ENCODE measurements around the gene GNA12. TPM values are rescaled to one million over a fixed set of nuclear protein-coding genes. Genes with fewer than 3 reads are reported as not detected.
A peak's percentile ranks its signal among the peaks of the same experiment; 100 is the strongest.

Gene GNA12
- total RNA-seq, 1 experiment from 2014 or later: 11.2 TPM

DNA sequence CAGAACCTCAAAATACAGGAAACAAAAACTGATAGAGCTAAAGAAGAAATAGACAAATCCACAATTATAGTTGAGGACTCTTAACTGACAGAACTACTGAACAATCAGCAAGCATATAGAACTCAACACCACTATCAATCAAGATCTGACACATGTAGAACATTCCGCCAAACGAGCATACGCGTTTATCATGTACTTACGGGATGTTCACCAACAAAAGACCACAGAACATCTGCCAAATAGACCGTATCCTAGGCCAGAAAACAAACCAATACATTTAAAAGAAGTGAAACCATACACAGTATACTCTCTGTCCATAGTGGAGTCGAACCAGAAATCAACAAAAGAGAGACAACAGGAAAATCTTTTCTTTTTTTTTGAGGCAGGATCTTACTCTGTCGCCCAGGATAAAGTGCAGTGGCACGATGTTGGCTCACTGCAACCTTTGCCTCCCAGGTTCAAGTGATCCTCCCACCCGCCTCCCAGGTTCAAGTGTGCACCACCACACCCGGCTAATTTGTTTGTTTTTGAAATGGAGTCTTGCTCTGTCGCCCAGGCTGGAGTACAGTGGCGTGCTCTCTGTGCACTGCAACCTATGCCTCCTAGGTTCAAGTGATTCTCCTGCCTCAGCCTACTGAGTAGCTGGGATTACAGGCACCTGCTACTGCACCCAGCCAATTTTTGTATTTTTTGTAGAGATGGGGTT lies 5.1 kb downstream of the GNA12 start:
- DNase-seq (ENCODE audit: low spot score): no peak

DNA sequence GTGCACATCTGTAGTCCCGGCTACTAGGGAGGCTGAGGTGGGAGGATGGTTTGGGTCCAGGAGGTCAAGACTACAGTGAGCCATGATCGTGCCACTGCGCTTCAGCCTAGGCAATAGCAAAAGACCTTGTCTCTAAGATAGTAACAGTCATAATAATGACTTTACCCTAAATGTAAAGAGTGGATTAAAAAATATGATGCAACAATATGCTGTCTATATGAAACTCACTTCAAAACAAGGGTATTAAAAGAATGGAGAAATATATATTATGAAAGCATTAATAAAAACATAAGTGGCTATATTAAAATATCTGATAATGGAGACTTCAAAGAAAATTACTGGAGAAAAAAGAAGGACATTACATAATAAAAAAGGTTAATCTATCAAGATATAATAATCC lies 5.7 kb downstream of the GNA12 start:
- DNase-seq (ENCODE audit: low spot score): no peak

DNA sequence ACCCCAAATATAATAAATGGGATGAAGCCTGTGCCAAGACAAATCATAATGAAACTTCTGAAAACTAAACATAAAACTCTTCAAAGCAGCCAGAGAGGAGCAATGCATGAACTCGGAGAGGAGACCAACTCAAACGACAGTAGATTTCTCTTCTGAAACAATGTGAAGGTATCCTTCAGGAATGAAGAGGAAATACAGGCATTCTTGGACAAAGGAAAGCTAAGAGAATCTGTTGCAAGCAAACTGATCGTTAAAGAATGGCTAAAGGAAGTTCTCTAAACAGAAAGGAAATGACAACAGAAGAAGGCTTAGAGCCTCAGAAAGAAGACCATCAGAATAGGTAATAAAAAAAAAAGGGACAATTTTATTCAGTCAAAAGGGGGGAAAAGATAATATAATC lies 6.6 kb downstream of the GNA12 start:
- no peak for DNase-seq (ENCODE audit: low spot score)

- DNase-seq (ENCODE audit: low spot score): no peak
Measured at GRCh38 chr7:2834748-2835441, 9.2 kb downstream of the GNA12 start.

GRCh38 chr7:2833083-2833910 lies 10.8 kb downstream of the GNA12 start:
- DNase-seq (ENCODE audit: low spot score): no peak

- no peak for DNase-seq (ENCODE audit: low spot score)
Measured at GRCh38 chr7:2832461-2832860, 11.6 kb downstream of the GNA12 start.

DNA sequence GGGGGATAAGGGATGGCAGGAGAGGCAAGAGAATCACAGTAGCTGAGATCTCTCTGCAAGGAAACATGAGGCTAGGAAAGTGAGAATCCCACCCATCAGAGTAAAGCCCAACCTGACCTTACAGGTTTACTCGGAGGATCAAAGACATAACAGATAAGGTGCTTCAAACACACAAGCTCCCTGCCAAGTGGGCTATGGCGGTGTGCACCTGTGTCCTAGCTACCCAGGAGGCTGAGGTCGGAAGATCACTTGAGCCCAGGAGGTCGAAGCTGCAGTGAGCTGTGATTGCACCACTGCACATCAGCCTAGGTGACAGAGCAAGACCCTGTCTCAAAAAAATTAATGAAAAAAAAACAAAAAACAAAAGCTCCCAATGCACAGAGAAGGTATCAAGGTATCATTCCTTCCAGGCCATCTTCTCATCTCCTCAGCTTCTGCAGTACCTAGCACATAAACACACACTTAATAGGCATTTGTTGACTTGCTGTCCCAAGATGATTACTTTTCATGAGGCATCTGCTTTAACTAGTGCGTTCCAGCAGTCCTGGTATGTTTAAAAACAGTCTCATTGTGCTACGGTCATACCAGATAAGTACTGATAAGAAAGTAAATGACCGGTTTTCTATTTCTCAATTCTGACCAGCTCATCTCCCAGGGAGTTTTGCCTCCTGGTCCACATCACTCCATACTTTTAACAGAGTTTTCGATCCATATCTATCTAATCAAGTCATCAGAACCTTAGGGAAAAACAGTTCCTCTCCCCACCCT lies 13.3 kb downstream of the GNA12 start:
- no peak for DNase-seq (ENCODE audit: low spot score)

GRCh38 chr7:2829040-2829439 lies 15.1 kb downstream of the GNA12 start:
- DNase-seq (ENCODE audit: low spot score): no peak

DNA sequence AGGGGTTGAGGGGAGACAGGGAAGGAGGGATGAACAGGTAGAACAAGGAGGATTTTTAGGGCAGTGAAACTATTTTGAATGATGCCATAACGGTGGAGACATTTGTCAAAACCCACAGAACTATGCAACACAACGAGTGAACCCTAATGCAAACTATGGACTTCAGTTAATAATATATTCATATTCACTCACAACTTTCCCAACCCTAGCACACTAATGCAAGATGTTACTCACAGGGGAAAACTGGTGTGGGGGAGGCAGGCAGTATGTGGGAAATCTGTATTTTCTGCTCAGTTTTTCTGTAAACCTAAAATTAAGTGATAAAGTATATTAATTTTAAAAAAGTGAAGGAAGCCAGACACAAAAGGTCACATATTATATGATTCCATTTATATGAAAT lies 17.3 kb downstream of the GNA12 start:
- no peak for DNase-seq (ENCODE audit: low spot score)

DNA sequence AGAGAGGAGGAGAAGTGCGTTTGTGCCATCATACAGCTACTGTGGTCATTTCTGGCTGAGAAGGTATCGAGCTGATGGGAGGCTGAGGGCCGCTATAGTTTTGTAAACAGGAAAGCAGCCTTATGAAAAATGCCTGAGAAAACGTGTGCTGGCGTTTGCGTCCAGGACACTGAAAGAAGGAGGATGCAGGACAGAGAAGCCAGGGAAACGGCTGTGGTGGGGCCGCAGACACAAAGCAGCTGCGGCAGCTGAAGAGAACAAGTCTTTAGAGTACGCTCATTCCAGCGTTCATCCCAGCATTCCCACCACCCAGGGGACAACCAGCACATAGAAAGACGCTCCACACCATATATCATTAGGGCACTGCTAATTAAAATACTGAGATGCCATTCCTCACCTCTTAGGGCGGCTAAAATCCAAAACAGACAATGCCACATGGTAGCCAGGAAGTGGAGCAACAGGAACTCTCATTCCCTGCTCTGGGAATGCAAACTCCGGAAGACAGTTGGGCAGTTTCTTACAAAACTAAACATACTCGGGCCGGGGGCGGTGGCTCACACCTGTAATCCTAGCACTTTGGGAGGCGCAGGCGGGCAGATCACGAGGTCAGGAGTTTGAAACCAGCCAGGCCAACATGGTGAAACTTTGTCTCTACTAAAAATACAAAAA lies 18.4 kb downstream of the GNA12 start:
- DNase-seq (ENCODE audit: low spot score): no peak

DNA sequence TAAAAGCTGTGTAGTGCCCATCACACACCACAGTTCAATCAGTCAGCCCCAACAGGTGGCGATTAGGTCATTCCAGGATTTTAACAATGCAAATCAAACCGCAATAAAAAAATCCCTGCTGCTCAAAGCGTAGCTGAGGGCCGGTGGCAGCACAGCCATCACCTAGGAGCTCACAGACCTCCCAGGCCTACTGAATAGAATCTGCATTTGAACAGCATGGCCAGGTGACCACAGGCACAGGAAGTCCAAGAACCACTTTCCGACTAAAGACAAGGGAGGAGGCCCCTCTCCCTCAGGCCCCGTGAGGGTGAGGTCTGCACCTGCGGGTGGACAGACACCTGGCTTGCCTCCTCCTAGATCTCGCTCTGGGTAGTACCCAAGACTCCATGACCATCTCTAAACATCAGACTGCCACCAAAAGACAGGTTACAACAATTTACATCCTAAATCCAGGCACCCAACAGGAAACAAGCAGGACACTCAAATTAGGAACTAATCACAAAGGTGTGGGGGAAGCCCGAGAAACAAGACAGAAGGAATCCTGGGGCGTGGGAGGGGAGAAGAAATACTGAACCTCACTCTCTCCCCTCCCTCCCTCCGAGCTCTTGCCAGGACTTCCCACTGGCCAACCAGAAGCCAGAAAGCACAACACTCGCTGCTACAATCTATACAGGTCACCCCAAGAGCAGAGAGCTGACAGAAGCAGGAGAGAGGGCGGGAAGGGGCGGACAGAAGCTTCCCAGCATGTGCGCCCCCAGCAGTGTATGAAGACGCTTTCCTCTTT lies 19.2 kb downstream of the GNA12 start:
- DNase-seq (ENCODE audit: low spot score): no peak

- DNase-seq (ENCODE audit: low spot score): no peak
Measured at GRCh38 chr7:2824026-2824677, 20.0 kb downstream of the GNA12 start.

- no peak for DNase-seq (ENCODE audit: low spot score)
Measured at GRCh38 chr7:2823130-2823529, 21.0 kb downstream of the GNA12 start.

DNA sequence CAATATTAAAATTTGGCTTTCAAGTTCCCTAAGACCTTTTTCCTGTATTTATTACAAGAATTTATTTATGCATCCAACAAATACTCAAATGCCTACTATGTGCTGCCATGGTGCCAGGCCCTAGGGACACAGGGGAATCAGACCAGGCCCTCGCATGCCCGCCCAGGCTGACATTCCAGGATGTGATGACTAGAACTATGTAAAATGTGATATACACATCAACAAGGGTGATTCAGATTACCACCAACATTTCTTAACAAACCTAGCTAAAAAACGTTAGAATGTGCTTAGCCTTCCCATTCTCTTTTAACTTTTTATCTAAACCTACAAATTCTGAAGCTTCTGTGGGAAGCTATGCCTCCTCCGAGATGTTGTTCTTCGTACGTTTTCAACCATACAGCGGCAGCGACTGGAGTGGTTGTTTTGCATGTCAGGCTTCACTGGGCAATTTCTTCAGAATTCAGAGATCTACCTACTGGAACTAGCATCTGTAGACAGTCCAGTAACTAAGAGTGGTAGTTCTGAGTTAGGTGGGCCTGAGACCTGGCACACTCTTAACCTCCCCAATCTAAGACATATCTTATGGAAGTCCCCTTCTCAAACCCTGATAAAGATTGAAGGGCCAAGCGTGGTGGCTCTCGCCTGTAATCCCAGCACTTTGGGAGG lies 22.1 kb downstream of the GNA12 start:
- peak; percentile 33 for DNase-seq (ENCODE audit: low spot score)

DNA sequence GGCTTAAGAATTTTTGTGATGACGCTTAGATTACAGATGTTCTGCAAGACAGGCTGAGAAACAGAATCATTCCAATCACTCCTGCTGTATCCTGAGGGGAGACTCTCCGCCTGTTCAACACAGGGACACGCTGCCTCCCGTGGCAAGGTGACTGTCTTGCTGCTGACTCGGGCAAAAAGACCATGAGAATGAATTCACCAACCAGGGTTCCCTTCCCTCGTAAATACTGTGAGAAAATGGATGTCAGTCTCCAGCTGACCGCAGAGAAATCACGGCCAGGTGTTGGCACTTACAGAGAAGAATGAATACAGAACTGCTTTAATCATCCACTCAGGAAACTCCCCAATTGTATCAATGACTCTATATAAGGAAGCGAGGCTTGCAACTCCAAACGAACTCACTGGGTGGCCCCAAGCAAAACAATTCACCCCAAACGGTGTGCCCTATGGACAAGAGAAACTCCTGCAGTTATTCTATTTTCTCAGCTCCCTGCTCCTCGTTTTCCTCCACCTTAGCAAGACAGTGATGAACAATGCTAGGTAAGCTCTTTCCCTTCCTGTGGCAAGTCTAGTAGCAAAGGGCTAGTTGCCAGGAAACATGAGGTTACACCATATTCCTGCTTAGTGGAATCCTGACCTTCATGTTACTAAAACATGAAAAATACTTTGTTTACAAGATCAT lies 22.8 kb downstream of the GNA12 start:
- peak; percentile 56 for DNase-seq (ENCODE audit: low spot score)

DNA sequence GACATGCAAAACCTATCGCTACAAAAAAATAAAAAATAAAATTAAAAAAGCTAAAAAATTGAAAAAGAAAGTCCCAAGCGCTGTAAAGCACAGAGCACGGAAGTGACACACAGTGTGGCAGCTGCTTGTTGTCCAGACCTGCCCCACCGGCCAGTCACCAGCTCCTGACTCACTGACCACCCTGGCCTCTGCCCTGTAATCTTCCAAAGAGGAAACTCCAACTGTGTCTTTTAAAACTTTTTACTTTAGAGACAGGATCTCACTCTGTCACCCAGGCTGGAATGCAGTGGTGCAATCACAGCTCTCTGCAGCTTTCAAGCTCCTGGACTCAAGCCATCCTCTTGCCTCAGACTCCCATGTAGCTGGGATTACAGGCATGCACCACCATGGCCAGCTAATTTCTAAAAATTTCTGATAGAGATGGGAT lies 23.6 kb downstream of the GNA12 start:
- peak; percentile 12 for DNase-seq (ENCODE audit: low spot score)

DNA sequence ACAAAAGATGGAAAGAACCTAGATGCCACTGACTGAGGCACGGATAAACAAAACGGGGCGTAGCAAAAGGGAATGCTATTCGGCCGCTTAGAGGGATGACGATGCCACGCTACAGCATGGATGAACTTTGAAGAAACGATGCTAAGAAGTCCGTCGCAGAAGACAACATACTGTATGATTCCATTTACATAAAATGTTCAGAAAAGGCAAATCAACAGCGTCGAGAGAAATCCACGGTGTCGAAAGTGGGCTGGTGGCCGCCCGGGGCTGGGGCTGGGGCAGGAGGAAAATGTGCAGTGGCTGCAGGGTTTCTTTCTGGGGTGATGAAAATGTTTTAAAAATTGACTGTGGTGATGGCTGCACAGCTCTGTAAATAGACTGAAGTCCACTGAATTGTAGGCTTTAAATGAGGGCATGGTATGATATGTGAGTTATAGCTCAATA lies 24.1 kb downstream of the GNA12 start:
- DNase-seq (ENCODE audit: low spot score): no peak

GRCh38 chr7:2819161-2819953 lies 24.8 kb downstream of the GNA12 start:
- DNase-seq (ENCODE audit: low spot score): no peak

Data from HT-29 (cell line).